PC-3 (cell line): ENCODE measurements around the gene THBS2.

Experiments used
- EZH2phosphoT487 ChIP-seq: fragments of 300-600 bp; sonication (generic); IDR thresholded peaks from 2 replicates; pipeline ENCODE4 v1.6.1; 2018; ENCODE audit warnings: mild to moderate bottlenecking, antibody characterized with exemption, low read length, borderline replicate concordance
- TF ChIP-seq, protein P1 (sequence below): fragments of 300-600 bp; sonication (generic); conservative IDR thresholded peaks from 2 replicates; pipeline ENCODE4 v1.5.1; 2017; ENCODE audit warnings: antibody characterized with exemption, low read depth, mild to moderate bottlenecking, low read length

DNA sequence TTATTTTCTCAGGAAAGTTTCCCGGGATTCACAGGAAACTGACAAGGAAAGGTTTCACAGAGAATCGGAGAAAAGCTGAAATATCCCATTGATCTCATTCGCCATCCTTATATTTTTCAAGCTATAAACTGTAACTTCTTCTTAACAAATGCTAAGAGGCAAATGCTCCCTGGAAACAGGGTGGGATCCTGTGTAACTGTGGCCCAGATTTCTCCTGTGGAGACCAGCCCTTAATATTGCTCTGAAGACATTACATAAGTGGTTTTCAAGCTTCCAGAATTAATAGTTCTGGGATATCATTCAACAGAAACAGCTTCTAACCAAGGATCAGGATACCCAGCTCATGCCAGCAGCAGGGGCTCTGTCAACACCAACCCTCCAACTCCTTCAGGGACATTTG, 69.2 kb downstream of the THBS2 start:
- TF ChIP-seq, protein P1, sequence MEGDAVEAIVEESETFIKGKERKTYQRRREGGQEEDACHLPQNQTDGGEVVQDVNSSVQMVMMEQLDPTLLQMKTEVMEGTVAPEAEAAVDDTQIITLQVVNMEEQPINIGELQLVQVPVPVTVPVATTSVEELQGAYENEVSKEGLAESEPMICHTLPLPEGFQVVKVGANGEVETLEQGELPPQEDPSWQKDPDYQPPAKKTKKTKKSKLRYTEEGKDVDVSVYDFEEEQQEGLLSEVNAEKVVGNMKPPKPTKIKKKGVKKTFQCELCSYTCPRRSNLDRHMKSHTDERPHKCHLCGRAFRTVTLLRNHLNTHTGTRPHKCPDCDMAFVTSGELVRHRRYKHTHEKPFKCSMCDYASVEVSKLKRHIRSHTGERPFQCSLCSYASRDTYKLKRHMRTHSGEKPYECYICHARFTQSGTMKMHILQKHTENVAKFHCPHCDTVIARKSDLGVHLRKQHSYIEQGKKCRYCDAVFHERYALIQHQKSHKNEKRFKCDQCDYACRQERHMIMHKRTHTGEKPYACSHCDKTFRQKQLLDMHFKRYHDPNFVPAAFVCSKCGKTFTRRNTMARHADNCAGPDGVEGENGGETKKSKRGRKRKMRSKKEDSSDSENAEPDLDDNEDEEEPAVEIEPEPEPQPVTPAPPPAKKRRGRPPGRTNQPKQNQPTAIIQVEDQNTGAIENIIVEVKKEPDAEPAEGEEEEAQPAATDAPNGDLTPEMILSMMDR = no peak
- TF ChIP-seq EZH2phosphoT487 = no peak
